Lung (tissue), 12 donors: ENCODE results near the gene WASF2. TPM values are rescaled to one million over a fixed set of nuclear protein-coding genes. Genes with fewer than 3 reads are reported as not detected.

Experiments used
- ATAC-seq: fragments of 200-7000 bp; cut with Tn5 transposase; one replicate; pipeline ENCODE4 v1.9.1; 2020; ENCODE audit warnings: moderate number of reproducible peaks; ENCODE audit not compliant: insufficient read depth, low FRiP score
- DNase-seq, 3 donors: peaks; one replicate each; pipeline ENCODE4 v3.0.0-alpha.2; 2013 to 2017
- H3K27ac ChIP-seq, 2 donors: one replicate each; pipeline ENCODE4 v1.5.1; 2013; ENCODE audit warnings: mild to moderate bottlenecking in 2 of 2, moderate library complexity in 2 of 2, control low read depth in 1 of 2, inconsistent platforms in 1 of 2, low read depth in 1 of 2, low read length in 1 of 2
- H3K27me3 ChIP-seq, 3 donors: one replicate each; pipeline ENCODE4 v1.5.1; 2013; ENCODE audit warnings: low read length in 2 of 3; ENCODE audit not compliant: control insufficient read depth in 3 of 3, insufficient read depth in 3 of 3
- H3K36me3 ChIP-seq, 4 donors: one replicate each; pipeline ENCODE4 v1.5.1; 2013; ENCODE audit warnings: low read length in 4 of 4, mild to moderate bottlenecking in 1 of 4, moderate library complexity in 1 of 4; ENCODE audit not compliant: control insufficient read depth in 4 of 4, insufficient read depth in 4 of 4
- H3K4me1 ChIP-seq, 5 donors: one replicate each; pipeline ENCODE4 v1.5.1; 2013; ENCODE audit warnings: low read length in 5 of 5, mild to moderate bottlenecking in 2 of 5, moderate library complexity in 1 of 5; ENCODE audit not compliant: control insufficient read depth in 5 of 5, insufficient read depth in 5 of 5
- H3K4me3 ChIP-seq: one replicate; pipeline ENCODE4 v1.5.1; 2013; ENCODE audit warnings: mild to moderate bottlenecking, control low read depth, moderate library complexity
- H3K9ac ChIP-seq, 2 donors: one replicate each; pipeline ENCODE4 v1.5.1; 2013; ENCODE audit warnings: low read length in 2 of 2, control low read depth in 1 of 2; ENCODE audit not compliant: insufficient read depth in 1 of 2
- H3K9me3 ChIP-seq, 4 donors: one replicate each; pipeline ENCODE4 v1.5.1; 2013; ENCODE audit warnings: low read length in 3 of 4, mild to moderate bottlenecking in 1 of 4, moderate library complexity in 1 of 4; ENCODE audit not compliant: control insufficient read depth in 4 of 4, insufficient read depth in 3 of 4
- CTCF ChIP-seq: IDR thresholded peaks from 2 replicates; pipeline ENCODE4 v1.5.1; 2012; ENCODE audit warnings: mild to moderate bottlenecking; ENCODE audit errors: control extremely low read depth, extremely low read depth
- whole genome bisulfite sequencing, 2 donors: extraction: QIAGEN DNeasy Blood & Tissue Kit; methylation state at CpG; one replicate each; pipeline ENCODE4 v1.1.7; 2013; 5-methylcytosine and 5-hydroxymethylcytosine counted together
- polyA plus RNA-seq, 2 donors: library from polyadenylated mRNA; stranded (reverse); fragments of 200-250 nt; gene quantifications; one replicate each; pipeline ENCODE4 v1.2.1, GENCODE V29; 2013
- total RNA-seq, 2 donors: library from RNA; depleted of rRNA in 1 of 2; stranded (reverse); fragments of >200 nt in 1 of 2; gene quantifications; one replicate each; pipeline ENCODE4 v1.2.1, GENCODE V29; 2014 to 2021
- donor health status: control.
- donor health status: control.
- donor health status: Bipolar disorder and iron deficiency.
- donor health status: healthy.
- donor health status: DM: yes; HTN: yes; CAD: no.

Gene WASF2
- total and polyA plus RNA-seq, 4 donors = 27.3 to 136 (median 49.5) TPM

- no peak for TF ChIP-seq CTCF
- DNase-seq (peak; percentile 90 to 91 (median 90)), ATAC-seq (peak; percentile 73)
- Histone ChIP-seq H3K9ac (no peak overlapping the region), H3K9me3 (no peaks in the 10 kb centered on the region), H3K4me1 (peaks cover 0 to 17% (median 10%) of the 10 kb centered on the region in 5 donors), H3K36me3 (peaks cover 0 to 37% (median 2%) of the 10 kb centered on the region in 4 donors), H3K4me3 (peak overlapping the region; percentile 63), H3K27ac (peak overlapping the region; percentile 92 to 98), H3K27me3 (no peaks in the 10 kb centered on the region)
- 0% methylated on average over 30 of the region's 30 CpGs for WGBS, 2 donors
These were observed 123.9 kb downstream of the WASF2 start for GRCh38 chr1:27366113-27366410.

- H3K4me1 ChIP-seq = peaks cover 0 to 17% (median 10%) of the 10 kb centered on the region in 5 donors
- no peak for TF ChIP-seq CTCF
- peak overlapping the region in 1 of 2 donors; percentile 62 for H3K9ac ChIP-seq
- peak overlapping the region; percentile 63 for H3K4me3 ChIP-seq
- H3K9me3 ChIP-seq = no peaks in the 10 kb centered on the region
- peak overlapping the region; percentile 92 to 98 for H3K27ac ChIP-seq
- DNase-seq (peak; percentile 94 to 95 (median 95)), ATAC-seq (peak; percentile 79)
- 3 to 5% methylated on average over 29 to 40 of the region's 40 CpGs for WGBS, 2 donors
- peaks cover 0 to 42% (median 2%) of the 10 kb centered on the region in 4 donors for H3K36me3 ChIP-seq
- H3K27me3 ChIP-seq = no peaks in the 10 kb centered on the region
These were observed 124.4 kb downstream of the WASF2 start for GRCh38 chr1:27365372-27366112.

- DNase-seq = no peak
- Histone ChIP-seq H3K9ac (peak overlapping the region in 1 of 2 donors; percentile 62), H3K9me3 (no peaks in the 10 kb centered on the region), H3K27ac (peak overlapping the region; percentile 78 to 98), H3K27me3 (peaks cover 0 to 2% (median 0%) of the 10 kb centered on the region in 3 donors), H3K4me1 (peaks cover 0 to 17% (median 10%) of the 10 kb centered on the region in 5 donors), H3K4me3 (peak overlapping the region; percentile 1), H3K36me3 (peaks cover 0 to 46% (median 2%) of the 10 kb centered on the region in 4 donors)
- no peak for TF ChIP-seq CTCF
- no peak for ATAC-seq
- 72 to 76% methylated on average over 11 of the region's 11 CpGs for WGBS, 2 donors
These were observed 125.1 kb downstream of the WASF2 start for GRCh38 chr1:27364696-27365371.
